Stimulated activated CD4-positive, alpha-beta T cell treated with anti-CD3 and anti-CD28 coated beads, Interleukin-15, amount 100 ng/mL, for 48 hours (primary cell): ENCODE data around the gene RSRC1.
"Not testable (repeated sequence)": the region's sequence is repeated elsewhere in the genome, so short reads cannot be mapped to it uniquely, and the experiment has no call there.

Experiments used
- DNase-seq, 2 donors: peaks; one replicate each; pipeline ENCODE4 v3.0.0-alpha.2; 2020; ENCODE audit warnings: low read depth in 2 of 2

The RSRC1 gene

DNA sequence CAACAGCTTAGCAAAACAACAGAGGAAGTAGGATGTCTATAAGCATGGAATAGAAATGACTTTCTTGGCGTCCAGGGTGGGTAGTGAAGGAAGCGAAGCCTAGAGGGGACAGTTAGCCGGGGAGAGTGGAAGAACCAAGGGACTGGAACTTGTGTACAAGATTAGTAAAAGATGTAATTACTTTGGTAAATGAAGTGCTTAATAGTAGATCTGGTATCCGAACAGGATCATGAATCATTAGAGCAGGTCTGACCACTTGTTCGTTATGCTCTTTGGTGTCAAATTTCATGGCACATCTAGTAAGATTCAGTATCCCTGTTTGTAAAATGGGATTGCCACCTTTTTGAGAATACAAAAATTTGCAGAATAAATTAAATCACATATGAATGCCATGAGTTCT, 348.6 kb downstream of the RSRC1 start:
- no peak for DNase-seq

DNA sequence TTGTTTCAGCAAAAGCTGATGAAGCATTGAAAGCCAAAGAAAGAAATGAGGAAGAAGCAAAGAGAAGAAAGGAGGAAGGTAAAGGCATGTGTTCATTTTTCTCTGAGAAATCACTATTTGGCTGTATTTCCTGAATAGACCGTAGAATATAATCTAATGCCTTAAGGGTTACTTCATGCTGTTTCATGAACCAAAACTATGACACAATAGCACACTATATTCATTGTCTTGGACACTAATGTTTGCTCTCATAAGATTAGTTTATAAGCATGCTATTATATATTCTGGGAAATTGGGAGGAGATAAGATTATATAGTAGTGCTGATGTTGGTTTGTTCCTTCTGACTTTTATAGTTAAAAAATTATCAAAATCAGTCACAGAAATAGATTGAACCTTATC, 351.0 kb downstream of the RSRC1 start:
- DNase-seq = no peak

DNA sequence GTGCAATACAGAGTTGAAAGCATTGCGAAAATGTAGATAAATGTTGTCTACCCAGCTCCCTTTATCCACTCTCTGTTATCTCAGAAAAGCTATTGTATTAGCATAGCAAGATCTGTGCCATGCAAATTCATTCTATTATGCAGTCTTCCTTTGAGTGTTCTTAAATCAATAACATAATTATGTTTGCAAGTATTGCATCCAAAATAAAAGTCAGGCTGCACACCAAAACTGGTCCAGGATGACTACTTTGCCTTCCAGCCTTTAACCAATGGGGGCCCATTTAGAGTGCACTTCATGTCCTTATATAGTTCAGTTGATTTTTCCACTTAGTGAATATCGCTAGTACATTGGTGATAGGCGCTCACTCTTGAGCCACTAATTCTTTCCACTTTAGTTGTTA, 353.7 kb downstream of the RSRC1 start:
- no peak for DNase-seq

DNA sequence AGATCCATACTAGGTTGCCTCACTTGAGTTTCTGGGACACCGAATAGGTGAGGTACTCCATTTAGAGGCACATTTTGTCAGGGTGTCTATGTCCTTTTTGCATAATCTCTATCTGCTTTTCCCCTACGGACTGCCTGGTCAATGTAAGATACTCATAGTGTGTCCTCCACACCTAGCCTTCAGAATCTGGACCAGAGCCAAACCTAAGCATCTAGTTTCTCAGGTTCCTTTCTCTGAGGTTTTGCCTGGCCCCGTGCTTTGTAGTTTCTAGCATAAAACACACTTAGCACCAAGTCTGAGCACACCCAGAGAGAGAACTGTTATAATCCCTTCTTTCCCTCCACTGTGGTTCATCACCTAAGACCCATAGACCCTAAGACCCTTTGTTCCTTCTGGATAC, 355.2 kb downstream of the RSRC1 start:
- DNase-seq = no peak

DNA sequence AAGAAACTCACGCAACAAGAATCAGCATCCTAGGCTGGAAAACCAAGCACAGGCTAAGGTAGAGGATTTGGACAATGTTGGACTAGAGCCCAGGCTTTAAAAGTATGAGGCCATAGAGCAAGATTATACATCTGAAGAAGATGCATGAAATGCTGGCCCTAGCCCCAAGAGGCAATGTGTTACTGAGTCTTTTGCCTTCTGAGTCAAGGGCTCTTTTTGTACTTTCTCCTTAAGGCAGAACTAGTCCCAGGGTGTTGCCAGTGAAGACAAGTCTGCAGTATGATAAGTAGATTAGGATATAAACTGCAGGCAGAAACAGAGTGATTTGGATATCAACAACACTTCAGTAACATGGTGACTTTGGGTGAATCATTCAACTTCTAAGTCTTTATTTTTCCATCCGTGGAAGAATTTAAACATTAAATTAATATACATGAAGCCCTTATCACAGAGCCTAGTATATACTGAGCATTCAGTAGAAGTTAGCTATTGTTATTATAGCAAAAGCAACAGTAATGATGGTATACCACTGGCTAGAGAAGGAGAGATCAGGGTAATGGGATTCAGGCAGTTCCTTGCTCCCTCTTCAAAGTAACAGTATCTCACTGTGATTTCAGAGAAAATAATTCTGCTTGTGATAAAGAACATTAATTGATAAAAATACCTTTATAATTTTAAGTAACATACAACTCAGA, 361.2 kb downstream of the RSRC1 start:
- DNase-seq = no peak

DNA sequence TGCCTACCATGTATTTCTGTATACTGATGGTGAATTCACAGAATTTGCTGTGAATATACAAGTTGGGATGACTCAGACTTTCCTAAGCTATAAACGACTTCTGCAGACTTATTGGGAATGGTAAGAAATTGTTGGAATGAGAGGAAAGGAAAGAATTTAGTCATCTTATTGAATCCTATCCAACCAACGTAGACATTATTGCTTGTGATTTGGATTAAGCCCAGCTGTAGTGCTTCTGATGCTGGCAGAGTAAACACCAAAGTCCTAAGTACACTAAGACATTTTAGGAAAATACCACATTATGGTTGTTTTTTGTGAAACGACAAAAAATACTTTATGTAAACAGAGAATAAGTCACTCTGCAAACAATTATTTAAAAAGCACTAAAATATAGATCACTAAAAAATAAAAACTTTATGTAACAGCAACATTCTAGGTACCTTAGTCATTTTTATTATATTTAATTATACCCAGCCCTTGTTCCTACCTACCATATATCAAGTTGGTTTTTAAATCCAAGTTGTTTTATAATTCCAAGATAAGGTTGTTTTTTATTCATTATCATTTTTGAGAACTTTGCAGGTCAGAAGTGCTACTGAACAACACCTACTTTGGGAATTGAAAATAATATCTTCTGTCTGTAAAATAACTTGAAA, 361.9 kb downstream of the RSRC1 start:
- no peak for DNase-seq

DNA sequence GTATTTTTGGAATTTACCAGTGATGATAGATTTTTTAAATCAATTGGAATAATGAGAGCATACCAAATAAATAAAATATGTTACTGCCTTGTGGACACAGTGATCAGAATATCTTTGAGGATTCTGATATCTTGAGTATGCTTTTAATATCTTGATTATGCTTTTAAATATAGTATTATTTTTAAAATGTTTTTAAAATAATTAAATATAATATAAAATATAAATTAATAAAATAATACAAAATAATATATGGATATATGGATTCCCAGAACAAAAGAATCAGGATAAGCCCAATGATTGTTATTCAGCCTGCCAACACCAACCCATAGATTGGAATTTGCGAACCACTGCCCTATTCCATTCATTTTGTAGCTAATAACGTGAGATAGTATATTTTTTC, 369.2 kb downstream of the RSRC1 start:
- DNase-seq = no peak

DNA sequence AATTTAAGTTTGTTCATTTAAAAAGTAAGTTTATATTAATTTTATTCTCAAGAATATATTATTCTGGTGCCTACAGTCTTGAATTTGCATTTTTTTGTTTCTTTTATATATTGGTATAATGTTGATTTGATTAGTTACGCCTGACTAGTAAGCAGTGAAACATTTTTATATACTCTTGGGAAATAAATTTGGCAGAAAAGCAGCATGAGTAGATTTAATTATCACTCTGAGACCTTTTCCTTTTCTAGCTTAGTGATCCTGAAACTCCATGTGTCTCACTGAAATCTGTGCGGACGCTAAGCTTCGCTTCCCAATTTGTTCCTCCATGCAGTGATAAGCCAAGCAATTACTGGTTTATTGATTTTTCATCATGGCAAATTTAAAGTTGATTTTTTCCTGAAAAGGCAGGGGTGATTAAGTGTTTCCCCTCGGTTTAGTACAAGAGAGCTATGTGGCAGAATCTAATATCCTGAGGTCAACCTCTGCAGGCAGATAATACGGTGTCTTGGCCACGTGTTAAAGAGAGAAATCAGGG, 373.9 kb downstream of the RSRC1 start:
- DNase-seq = no peak

DNA sequence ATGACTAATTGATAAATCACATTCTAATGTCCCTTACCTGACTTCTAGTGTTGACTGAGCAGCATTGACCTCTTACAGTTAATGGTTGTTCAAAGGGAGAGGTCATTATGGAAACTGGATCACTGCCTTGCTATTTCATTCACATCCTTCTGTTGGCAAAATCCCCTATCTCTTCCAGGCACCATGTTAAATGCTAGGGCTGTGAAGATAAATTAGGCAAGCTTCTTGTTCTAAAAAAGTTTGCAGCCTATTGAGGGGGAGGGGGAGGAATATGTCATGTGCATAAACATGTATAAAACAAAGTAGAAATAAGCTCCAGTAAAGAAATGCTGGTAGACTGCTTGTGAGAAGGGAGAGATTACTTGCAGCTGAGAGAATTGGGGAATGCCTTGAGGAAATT, 376.3 kb downstream of the RSRC1 start:
- DNase-seq = no peak

DNA sequence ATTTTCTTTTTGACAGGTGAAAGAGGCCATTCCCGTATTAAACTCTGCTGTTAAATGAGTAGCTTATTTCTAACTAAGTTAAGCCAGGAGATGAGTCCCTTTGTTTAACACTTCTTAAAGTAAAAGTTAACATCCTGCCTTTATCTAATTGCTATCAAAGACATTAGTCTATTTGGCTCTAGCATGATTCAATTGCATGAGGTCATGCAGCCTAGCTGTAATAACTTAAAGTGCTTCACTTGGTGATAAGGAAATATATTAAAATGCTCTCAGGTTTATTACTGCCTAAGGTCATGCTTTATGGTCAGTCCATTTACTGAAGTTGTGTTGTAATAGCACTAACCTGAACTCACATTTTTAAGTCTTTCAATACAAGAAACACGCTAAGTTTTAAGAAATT, 378.8 kb downstream of the RSRC1 start:
- DNase-seq = no peak

DNA sequence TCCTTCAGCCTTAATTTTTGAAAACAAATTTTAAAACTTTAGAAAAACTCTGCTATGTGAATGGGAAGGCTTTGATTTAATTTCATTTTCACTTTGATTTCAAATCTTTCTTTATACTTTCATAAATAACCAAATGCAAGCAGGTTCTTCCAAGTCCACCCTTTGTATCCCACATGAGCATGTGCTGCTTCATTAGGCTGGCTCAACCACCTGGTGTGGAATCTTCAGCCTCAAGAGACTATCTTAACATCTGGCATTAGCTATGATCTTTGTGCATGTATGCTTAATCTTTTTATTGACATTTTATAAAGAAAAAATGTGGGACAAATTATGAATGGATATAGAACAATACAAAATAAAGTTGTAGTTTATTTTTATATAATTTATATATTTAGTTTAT, 379.3 kb downstream of the RSRC1 start:
- DNase-seq = no peak

DNA sequence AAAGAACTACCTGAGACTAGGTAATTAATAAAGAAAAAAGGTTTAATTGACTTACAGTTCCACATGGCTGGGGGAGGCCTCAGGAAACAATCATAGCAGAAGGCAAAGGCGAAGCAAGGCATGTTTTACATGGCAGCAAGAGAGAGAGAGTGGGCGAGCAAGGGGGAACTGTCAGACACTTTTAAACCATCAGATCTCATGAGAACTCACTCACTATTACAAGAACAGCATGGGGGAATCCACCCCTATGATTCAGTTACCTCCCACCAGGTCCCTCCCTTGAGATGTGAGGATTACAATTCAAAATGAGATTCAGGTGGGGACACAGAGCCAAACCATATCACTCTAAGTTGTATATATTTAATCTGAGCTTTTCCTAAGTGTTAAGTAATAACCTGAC, 382.1 kb downstream of the RSRC1 start:
- DNase-seq = no peak

DNA sequence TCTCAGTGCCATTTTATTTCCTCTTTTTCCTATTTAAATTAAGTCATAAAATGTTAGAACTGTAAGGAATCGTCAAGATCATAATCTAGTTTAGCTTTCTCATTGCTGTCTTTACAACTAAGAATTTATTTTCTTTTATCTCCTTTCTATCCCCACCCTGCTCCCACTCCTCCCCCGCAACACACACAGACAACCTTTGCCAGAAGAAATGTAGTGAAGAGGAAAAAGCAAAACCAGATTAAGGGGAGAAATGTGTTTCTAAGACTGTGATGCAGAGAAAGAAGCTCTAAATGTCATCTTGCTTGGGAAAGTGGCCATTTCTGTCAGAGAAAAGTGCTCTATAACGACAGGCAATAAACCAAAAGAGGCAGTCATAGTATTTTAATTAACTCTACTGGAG, 382.8 kb downstream of the RSRC1 start:
- DNase-seq = no peak

DNA sequence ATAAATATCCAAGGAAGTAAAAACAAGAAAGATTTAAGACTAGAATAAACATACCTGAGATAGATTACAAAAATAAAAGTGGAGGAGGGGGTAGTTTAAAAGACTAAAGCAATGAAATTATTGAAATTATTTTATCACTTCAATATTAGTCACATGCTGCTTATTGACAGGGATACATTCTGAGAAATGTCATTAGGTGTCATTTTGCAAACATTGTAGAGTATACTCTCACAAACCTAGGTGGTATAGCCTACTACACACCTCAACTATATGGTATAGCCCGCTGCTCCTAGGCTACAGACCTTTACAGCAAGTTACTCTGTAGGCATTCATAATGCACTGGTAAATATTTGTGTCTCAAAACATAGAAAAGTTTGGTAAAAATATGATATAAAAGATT, 384.0 kb downstream of the RSRC1 start:
- no peak for DNase-seq

DNA sequence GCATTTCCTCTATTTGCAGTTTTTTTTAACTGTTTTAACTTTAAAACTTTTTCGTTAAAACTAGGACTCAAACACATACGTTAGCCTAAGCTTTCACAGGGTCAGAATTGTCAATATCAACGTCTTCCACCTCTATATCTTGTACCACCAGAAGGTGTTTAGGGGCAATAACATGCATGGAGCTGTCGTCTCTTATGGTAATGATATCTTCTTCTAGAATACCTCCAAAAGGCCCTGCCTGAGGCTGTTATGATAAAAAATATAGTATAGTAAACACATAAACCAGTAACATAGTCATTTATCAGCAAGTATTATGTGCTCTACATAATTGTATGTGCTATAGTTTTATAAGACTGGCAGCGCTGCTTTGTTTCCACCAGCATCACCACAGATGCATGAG, 384.8 kb downstream of the RSRC1 start:
- DNase-seq = no peak

DNA sequence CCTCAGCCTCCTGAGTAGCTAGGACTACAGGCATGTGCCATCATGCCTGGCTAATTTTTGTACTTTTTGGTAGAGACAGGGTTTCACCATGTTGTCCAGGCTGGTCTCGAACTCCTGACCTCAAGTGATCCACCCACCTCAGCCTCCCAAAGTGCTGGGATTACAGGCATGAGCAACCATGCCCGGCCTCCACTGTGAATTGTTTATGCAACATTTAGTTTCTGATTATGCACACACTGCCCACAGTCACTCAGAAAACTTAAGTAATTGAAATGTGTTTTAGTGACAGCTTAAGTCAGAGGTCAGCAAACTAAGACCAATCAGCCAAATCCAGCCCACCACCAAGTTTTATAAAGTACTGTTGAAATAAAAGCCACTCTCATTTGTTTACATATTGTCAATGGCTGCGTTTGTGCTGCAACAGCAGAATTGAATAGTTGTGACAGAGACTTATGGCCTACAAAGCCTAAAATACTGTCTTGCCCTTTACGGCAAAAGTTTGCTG, 385.6 kb downstream of the RSRC1 start:
- not testable (repeated sequence) for DNase-seq

DNA sequence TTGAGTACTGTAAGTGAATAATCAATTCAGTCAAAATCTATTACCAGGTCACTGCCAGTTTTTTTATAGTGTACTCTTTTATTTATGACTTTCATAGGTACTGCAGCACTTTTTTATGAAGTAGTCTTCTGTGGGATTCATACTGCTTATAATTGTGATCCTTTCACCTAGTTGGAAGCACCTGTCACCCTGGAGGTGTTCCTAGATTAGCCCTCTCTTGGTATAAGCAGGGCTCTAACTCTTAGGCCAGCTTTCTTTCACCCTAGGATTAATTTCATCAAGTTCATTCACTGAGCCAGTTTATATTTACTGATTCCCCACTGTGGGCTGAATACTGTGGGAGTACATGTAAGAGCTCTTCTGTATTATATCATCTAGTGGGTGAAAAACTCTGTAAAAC, 395.2 kb downstream of the RSRC1 start:
- DNase-seq = no peak

DNA sequence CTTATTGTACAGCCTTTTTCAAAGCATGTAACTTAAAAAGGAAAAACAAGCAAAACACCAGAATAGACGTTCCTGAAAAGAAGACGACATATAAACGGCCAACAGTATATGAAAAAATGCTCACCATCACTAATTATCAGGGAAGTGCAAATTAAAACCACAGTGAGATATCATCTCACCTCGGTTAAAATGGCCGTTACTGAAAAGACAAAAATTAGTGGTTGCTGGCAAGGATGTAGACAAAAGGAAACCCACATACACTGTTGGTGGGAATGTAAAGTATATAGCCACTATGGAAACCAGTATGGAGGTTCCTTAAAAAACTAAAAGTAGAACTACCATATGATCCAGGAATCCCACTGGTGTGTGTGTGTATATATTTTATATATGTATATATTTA, 396.6 kb downstream of the RSRC1 start:
- no peak for DNase-seq

DNA sequence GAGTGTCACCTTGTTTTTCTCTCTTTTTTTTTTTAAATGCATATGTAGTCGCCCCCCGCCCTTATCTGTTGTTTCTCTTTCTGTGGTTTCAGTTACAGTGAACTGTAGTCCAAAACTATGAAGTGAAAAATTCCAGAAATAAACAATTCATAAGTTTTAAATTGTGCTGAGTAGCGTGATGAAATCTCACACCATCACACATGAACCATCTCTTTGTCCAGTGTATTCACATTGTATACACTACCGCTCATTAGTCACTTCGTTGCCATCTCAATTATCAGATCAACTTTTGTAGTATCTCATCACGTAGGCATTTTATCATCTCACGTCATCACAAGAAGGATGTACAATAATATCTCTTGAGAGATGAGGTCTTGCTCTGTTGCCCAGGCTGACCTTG, 398.6 kb downstream of the RSRC1 start:
- no peak for DNase-seq

DNA sequence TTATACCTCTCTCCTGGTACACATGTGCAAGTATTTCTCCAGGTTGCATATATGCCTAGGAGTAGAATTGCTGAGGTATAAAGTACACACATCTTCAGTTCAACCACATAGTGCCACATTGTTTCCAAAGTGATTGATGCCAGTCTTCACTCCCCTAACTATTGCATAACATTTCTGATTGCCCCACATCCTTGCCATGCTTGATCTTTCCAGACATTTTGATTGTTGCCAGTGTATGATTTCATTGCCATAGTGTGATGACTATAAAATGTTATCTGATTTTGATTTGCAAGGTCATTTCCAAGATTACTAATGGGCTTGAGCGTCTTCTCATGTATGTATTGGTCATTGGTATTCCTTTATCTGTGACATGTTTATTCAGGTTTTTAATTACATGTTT, 400.0 kb downstream of the RSRC1 start:
- no peak for DNase-seq

DNA sequence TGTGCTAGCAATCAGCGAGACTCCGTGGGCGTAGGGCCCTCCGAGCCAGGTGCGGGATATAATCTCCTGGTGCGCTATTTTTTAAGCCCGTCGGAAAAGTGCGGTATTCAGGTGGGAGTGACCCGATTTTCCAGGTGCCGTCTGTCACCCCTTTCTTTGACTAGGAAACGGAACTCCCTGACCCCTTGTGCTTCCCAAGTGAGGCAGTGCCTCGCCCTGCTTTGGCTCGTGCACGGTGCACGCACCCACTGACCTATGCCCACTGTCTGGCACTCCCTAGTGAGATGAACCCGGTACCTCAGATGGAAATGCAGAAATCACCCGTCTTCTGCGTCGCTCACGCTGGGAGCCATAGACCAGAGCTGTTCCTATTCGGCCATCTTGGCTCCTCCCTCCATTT, 406.8 kb downstream of the RSRC1 start:
- not testable (repeated sequence) for DNase-seq

DNA sequence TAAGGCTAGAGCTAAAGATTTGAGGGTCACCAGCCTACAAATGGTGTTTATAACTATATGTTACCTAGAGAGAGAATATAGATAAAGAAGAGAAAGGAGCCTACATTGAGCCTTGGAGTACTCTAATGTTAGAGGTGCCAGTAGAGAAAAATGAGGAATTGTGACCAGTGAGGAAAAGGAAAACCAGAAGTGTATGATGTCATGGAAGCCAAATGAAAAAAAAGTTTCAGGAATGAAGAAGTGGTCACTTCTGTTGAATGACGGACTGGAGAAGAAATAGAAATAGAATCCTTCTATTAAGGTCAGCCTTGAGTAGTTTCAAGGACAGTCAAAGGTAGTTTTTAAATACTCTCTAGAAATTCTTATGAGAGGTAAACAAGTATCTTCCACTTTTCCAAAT, 409.9 kb downstream of the RSRC1 start:
- no peak for DNase-seq

DNA sequence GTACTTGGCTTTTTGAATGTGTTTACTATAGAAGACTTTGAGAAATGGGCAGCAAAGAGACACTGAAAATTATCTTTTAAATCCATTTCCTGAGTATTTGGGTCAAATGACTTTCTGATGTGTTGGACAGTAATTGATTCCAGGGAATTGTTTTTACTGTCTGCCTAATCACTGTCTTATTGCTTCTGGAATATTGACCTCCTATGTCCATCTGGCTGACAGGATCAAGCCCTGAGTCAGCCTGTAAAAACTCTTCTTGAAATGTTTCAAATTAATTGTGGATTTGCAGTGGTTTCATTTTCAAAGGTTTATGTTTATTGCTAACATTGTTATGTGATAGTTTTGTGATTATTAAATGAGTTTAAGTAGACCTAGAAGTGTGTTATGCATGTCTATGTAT, 410.5 kb downstream of the RSRC1 start:
- no peak for DNase-seq
